Measurements from ENCODE around the gene CRKL.
"Not testable (repeated sequence)": the region's sequence is repeated elsewhere in the genome, so short reads cannot be mapped to it uniquely, and the experiment has no call there.

- not testable (repeated sequence) for TF ChIP-seq CTCF (conservative IDR thresholded peaks at IDR 0.05; ENCODE audit: low read length); EZH2phosphoT487 (IDR thresholded peaks at IDR 0.05; ENCODE audit: borderline replicate concordance)
Measured at GRCh38 chr22:20908717-20909116, 8.5 kb upstream of the CRKL start.

Measured in Loucy (cell line).